ENCODE data around the gene BIRC2.

The BIRC2 gene

DNA sequence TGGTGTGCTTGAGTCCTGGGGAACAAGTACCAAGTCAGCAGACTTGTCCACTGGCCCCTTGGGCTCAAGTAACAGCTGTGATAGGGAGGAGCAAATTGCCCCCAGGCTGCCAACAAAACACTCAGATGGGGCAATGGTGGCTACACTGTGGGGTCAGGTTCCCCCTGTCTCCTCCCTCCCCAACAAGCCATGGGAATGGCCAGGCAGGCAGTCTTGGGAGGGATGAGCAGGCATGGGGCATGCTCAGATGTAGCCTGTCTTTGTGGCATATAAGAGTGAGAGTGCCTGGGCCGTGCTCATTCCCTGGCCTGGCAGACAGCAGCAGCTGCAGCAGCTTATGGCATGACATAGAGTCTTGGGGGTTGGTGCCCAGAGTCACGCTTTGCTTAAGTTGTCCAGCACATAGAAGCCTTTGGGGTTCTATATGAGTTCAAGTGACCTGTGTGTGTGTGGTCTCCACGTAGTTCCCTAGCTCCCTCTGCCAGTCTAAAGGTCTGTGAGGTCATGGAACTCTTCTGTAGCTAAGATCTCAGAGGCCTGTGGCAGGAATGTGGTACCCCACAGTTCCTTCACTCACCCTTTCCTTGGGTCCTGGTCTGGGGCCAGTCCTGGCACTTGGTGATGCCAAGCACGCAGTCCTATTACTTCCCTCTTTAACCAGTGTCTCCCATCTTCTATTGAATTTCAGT lies 44.7 kb downstream of the BIRC2 start:
- Histone ChIP-seq H3K14ac (ENCODE audit: low read length) (no peak overlapping the region), H3K9ac (ENCODE audit: low read length) (no peak overlapping the region), H2BK120ac (ENCODE audit: insufficient read depth, low read length, poor library complexity) (no peak overlapping the region), H3K27me3 (ENCODE audit: insufficient read depth, low read length) (no peaks in the 10 kb centered on the region), H3K4me3 (ENCODE audit: low read depth, low read length) (no peak overlapping the region), H3K4me1 (ENCODE audit: control insufficient read depth in 1 of 2, insufficient read depth in 2 of 2, low read length in 2 of 2) (no peaks in the 10 kb centered on the region), H3K4ac (ENCODE audit: low read depth, low read length) (no peak overlapping the region), H3K9me3 (ENCODE audit: insufficient read depth, low read depth, low read length) (peaks cover 2% of the 10 kb centered on the region), H3K36me3 (ENCODE audit: control insufficient read depth in 1 of 2, insufficient read depth in 2 of 2, low read length in 2 of 2) (peaks cover 22 to 33% of the 10 kb centered on the region in 2 experiments), H4K12ac (ENCODE audit: low read depth, low read length) (no peak overlapping the region), H2BK5ac (ENCODE audit: low read depth, low read length, poor library complexity) (no peak overlapping the region), H4K91ac (ENCODE audit: low read depth, low read length) (no peak overlapping the region), H3K4me2 (ENCODE audit: low read length) (no peak overlapping the region), H4K8ac (ENCODE audit: low read depth, low read length) (no peak overlapping the region), H3K23ac (ENCODE audit: low read length) (no peak overlapping the region), H3K27ac (ENCODE audit: low read depth, low read length) (no peak overlapping the region), H2AK5ac (ENCODE audit: low read length) (no peak overlapping the region), H3K18ac (ENCODE audit: low read length) (peak overlapping the region; percentile 38), H2BK12ac (ENCODE audit: low read length) (no peak overlapping the region), H2AFZ (ENCODE audit: insufficient read depth, low read length, poor library complexity) (no peak overlapping the region), H3K79me1 (ENCODE audit: low read length) (no peaks in the 10 kb centered on the region), H3K79me2 (ENCODE audit: control insufficient read depth, insufficient read depth, low read length, poor library complexity) (no peaks in the 10 kb centered on the region)
- WGBS (ENCODE audit: extremely low coverage, insufficient coverage, insufficient read length), result no CpG with 5 or more reads among the region's 4 CpGs
- no peak for DNase-seq

DNA sequence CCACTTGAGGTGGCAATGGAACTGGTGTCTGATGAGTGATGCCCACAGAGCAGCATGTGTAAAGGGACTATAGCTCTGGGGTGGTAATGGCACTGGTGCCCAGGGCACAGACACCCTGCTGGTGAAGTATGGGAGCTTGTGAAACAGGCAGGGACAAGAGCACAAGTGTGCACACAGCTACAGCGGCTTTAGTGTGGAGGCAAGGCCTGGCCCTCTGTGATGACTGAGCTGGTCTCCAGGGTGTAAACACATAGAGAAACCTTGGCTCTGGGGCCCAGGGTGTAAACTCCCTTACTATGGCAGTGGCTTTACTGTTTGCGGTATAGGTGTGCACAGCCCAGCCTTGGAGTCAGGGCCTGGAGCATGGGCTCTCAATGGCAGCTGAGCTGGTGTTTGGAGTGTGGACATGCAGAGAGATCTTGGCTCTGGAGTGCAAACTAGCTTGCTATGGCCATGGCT lies 46.3 kb downstream of the BIRC2 start:
- H2BK5ac ChIP-seq (ENCODE audit: low read depth, low read length, poor library complexity), result no peak overlapping the region
- H3K4ac ChIP-seq (ENCODE audit: low read depth, low read length), result no peak overlapping the region
- H2BK12ac ChIP-seq (ENCODE audit: low read length), result no peak overlapping the region
- no peaks in the 10 kb centered on the region for H3K27me3 ChIP-seq (ENCODE audit: insufficient read depth, low read length)
- DNase-seq, result no peak
- no peak overlapping the region for H3K9ac ChIP-seq (ENCODE audit: low read length)
- peaks cover 21 to 33% of the 10 kb centered on the region in 2 experiments for H3K36me3 ChIP-seq (ENCODE audit: control insufficient read depth in 1 of 2, insufficient read depth in 2 of 2, low read length in 2 of 2)
- no CpG with 5 or more reads among the region's 2 CpGs for WGBS (ENCODE audit: extremely low coverage, insufficient coverage, insufficient read length)
- H4K12ac ChIP-seq (ENCODE audit: low read depth, low read length), result no peak overlapping the region
- no peak overlapping the region for H3K14ac ChIP-seq (ENCODE audit: low read length)
- peaks cover 2% of the 10 kb centered on the region for H3K9me3 ChIP-seq (ENCODE audit: insufficient read depth, low read depth, low read length)
- no peaks in the 10 kb centered on the region for H3K79me1 ChIP-seq (ENCODE audit: low read length)
- no peak overlapping the region for H3K23ac ChIP-seq (ENCODE audit: low read length)
- H3K27ac ChIP-seq (ENCODE audit: low read depth, low read length), result no peak overlapping the region
- no peak overlapping the region for H2BK120ac ChIP-seq (ENCODE audit: insufficient read depth, low read length, poor library complexity)
- no peak overlapping the region for H3K4me3 ChIP-seq (ENCODE audit: low read depth, low read length)
- no peak overlapping the region for H2AFZ ChIP-seq (ENCODE audit: insufficient read depth, low read length, poor library complexity)
- H3K4me2 ChIP-seq (ENCODE audit: low read length), result no peak overlapping the region
- no peaks in the 10 kb centered on the region for H3K4me1 ChIP-seq (ENCODE audit: control insufficient read depth in 1 of 2, insufficient read depth in 2 of 2, low read length in 2 of 2)
- no peak overlapping the region for H4K91ac ChIP-seq (ENCODE audit: low read depth, low read length)
- no peaks in the 10 kb centered on the region for H3K79me2 ChIP-seq (ENCODE audit: control insufficient read depth, insufficient read depth, low read length, poor library complexity)
- peak overlapping the region; percentile 25 for H3K18ac ChIP-seq (ENCODE audit: low read length)
- H2AK5ac ChIP-seq (ENCODE audit: low read length), result no peak overlapping the region
- H4K8ac ChIP-seq (ENCODE audit: low read depth, low read length), result no peak overlapping the region

DNA sequence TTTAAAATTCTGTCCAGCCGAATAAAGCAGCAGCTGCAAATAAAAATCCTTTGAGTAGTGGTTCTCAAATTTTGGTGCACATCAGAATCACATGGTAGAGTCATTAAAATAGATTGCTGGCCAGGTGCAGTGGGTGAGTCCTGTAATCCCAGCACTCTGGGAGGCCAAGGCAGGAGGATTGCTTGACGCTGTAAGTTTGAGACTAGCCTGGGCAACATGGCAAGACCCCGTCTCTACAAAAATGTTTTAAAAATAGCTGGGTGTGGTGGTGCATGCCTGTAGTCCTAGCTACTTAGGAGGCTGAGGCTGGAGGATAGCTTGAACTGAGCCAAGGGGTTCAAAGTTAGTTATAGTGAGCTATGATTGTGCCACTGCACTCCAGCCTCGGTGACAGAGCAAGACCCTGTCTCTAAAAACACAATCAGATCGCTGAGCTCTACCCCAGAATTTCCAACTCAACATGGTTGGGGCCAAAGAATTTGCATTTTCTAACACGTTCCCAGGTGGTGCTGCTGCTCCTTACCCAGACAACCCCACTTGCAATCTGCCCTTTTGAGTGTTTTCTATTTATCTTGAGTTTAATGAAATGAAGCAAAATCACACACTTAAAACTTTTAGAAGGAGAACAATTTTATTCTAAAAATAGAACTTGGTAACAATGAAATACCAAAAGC lies 48.8 kb downstream of the BIRC2 start:
- Histone ChIP-seq H3K4me2 (ENCODE audit: low read length) (no peak overlapping the region), H2BK5ac (ENCODE audit: low read depth, low read length, poor library complexity) (no peak overlapping the region), H4K8ac (ENCODE audit: low read depth, low read length) (no peak overlapping the region), H3K14ac (ENCODE audit: low read length) (no peak overlapping the region), H3K9ac (ENCODE audit: low read length) (no peak overlapping the region), H3K36me3 (ENCODE audit: control insufficient read depth in 1 of 2, insufficient read depth in 2 of 2, low read length in 2 of 2) (peaks cover 21 to 32% of the 10 kb centered on the region in 2 experiments), H3K27ac (ENCODE audit: low read depth, low read length) (no peak overlapping the region), H3K79me1 (ENCODE audit: low read length) (no peaks in the 10 kb centered on the region), H2AK5ac (ENCODE audit: low read length) (no peak overlapping the region), H4K91ac (ENCODE audit: low read depth, low read length) (no peak overlapping the region), H3K23ac (ENCODE audit: low read length) (no peak overlapping the region), H3K79me2 (ENCODE audit: control insufficient read depth, insufficient read depth, low read length, poor library complexity) (no peaks in the 10 kb centered on the region), H2AFZ (ENCODE audit: insufficient read depth, low read length, poor library complexity) (no peak overlapping the region), H3K4me1 (ENCODE audit: control insufficient read depth in 1 of 2, insufficient read depth in 2 of 2, low read length in 2 of 2) (no peaks in the 10 kb centered on the region), H3K27me3 (ENCODE audit: insufficient read depth, low read length) (no peaks in the 10 kb centered on the region), H3K9me3 (ENCODE audit: insufficient read depth, low read depth, low read length) (peaks cover 2% of the 10 kb centered on the region), H2BK12ac (ENCODE audit: low read length) (no peak overlapping the region), H4K12ac (ENCODE audit: low read depth, low read length) (no peak overlapping the region), H3K4ac (ENCODE audit: low read depth, low read length) (no peak overlapping the region), H3K18ac (ENCODE audit: low read length) (no peak overlapping the region), H2BK120ac (ENCODE audit: insufficient read depth, low read length, poor library complexity) (no peak overlapping the region), H3K4me3 (ENCODE audit: low read depth, low read length) (no peak overlapping the region)
- DNase-seq, result no peak
- no CpG with 5 or more reads among the region's 6 CpGs for WGBS (ENCODE audit: extremely low coverage, insufficient coverage, insufficient read length)

DNA sequence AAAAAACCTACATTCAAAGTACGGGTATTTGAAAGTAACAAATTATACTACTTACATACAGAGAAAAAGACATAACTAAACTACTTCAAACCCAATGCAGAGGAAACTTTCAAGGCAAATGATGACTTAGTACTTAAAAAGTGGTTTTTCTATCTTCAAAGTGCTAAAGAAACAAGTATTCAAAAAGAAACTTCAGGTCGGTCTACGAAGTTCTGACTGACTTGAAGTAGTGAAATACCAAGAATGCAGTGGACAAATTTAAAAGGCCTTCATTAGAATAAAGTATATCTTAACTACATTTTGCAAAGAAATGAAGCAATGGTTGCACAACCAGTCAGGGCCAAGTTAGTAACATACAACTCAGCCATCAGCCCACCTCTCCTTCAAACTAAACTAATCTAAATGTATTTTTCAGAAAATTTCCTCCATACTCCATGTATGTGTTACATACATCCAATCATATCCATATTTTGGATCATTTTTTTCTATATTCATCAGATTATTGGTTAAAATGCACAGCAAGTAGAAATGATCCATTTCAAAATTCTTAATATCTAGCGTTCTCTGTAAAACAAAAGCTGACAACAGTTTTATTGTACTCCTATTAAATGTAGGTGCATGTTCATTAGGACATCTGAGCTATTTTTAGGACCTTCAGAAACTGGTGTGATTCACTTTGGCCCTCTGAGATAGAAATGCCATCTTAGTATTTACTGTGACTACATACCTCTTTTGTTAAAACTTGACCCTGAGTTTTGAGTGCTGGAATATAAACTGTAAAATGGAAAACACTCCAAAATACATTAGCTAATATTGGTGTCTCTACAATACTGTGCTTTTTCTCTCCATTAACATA lies 49.9 kb downstream of the BIRC2 start:
- Histone ChIP-seq H3K9me3 (ENCODE audit: insufficient read depth, low read depth, low read length) (peaks cover 2% of the 10 kb centered on the region), H3K27ac (ENCODE audit: low read depth, low read length) (no peak overlapping the region), H3K4ac (ENCODE audit: low read depth, low read length) (no peak overlapping the region), H3K18ac (ENCODE audit: low read length) (no peak overlapping the region), H2BK12ac (ENCODE audit: low read length) (no peak overlapping the region), H2AK5ac (ENCODE audit: low read length) (no peak overlapping the region), H4K12ac (ENCODE audit: low read depth, low read length) (no peak overlapping the region), H3K4me1 (ENCODE audit: control insufficient read depth in 1 of 2, insufficient read depth in 2 of 2, low read length in 2 of 2) (no peaks in the 10 kb centered on the region), H4K8ac (ENCODE audit: low read depth, low read length) (no peak overlapping the region), H3K36me3 (ENCODE audit: control insufficient read depth in 1 of 2, insufficient read depth in 2 of 2, low read length in 2 of 2) (peaks cover 13 to 23% of the 10 kb centered on the region in 2 experiments), H3K14ac (ENCODE audit: low read length) (no peak overlapping the region), H2AFZ (ENCODE audit: insufficient read depth, low read length, poor library complexity) (no peak overlapping the region), H3K9ac (ENCODE audit: low read length) (no peak overlapping the region), H2BK120ac (ENCODE audit: insufficient read depth, low read length, poor library complexity) (no peak overlapping the region), H2BK5ac (ENCODE audit: low read depth, low read length, poor library complexity) (no peak overlapping the region), H3K27me3 (ENCODE audit: insufficient read depth, low read length) (no peaks in the 10 kb centered on the region), H3K23ac (ENCODE audit: low read length) (no peak overlapping the region), H4K91ac (ENCODE audit: low read depth, low read length) (no peak overlapping the region), H3K79me2 (ENCODE audit: control insufficient read depth, insufficient read depth, low read length, poor library complexity) (no peaks in the 10 kb centered on the region), H3K4me3 (ENCODE audit: low read depth, low read length) (no peak overlapping the region), H3K4me2 (ENCODE audit: low read length) (no peak overlapping the region), H3K79me1 (ENCODE audit: low read length) (no peaks in the 10 kb centered on the region)
- WGBS (ENCODE audit: extremely low coverage, insufficient coverage, insufficient read length), result no CpG with 5 or more reads among the region's 4 CpGs
- no peak for DNase-seq

Data from trophoblast cell (in vitro differentiated cells and primary cell).